Vagina (tissue), 2 donors: ENCODE measurements around the gene ABCB8. TPM values are rescaled to one million over a fixed set of nuclear protein-coding genes. Genes with fewer than 3 reads are reported as not detected.

ENCODE experiments used
- DNase-seq, 2 donors: peaks; one replicate each; pipeline ENCODE4 v3.0.0-alpha.2; 2017; ENCODE audit errors: extremely low spot score in 2 of 2
- H3K27ac ChIP-seq: fragments of 200-600 bp; sonication (generic); one replicate; pipeline ENCODE4 v1.5.1; 2019
- H3K27me3 ChIP-seq: fragments of 200-600 bp; sonication (generic); one replicate; pipeline ENCODE4 v1.5.1; 2019
- H3K36me3 ChIP-seq, 2 donors: fragments of 200-600 bp; sonication (generic); one replicate each; pipeline ENCODE4 v1.5.1; 2017 to 2019
- H3K4me1 ChIP-seq: fragments of 200-600 bp; sonication (generic); one replicate; pipeline ENCODE4 v1.5.1; 2019
- H3K4me3 ChIP-seq, 2 donors: fragments of 200-600 bp; sonication (generic); 1 replicate in 1 of 2; 2 replicates in 1 of 2; pipeline ENCODE4 v1.5.1; 2016 to 2019
- H3K9me3 ChIP-seq: fragments of 200-600 bp; sonication (generic); one replicate; pipeline ENCODE4 v1.5.1; 2019
- POLR2A ChIP-seq, 2 donors: fragments of 450-650 bp; IDR thresholded peaks; one replicate each; pipeline ENCODE4 v1.6.1; 2017; ENCODE audit warnings: antibody characterized with exemption in 2 of 2, mild to moderate bottlenecking in 2 of 2, moderate library complexity in 2 of 2
- POLR2AphosphoS5 ChIP-seq, 2 donors: sonication (generic); formaldehyde crosslinking; IDR thresholded peaks; one replicate each; pipeline ENCODE4 v1.9.0; 2017; ENCODE audit warnings: antibody characterized with exemption in 2 of 2, mild to moderate bottlenecking in 2 of 2, low read depth in 1 of 2; ENCODE audit not compliant: insufficient read depth in 1 of 2
- intact Hi-C: fragments of 100-400 bp; cut with DNase I; formaldehyde crosslinking; loops from one replicate; pipeline ENCODE4 v1.15.1; 2023
- total RNA-seq: library from RNA; depleted of rRNA; stranded (reverse); fragments of >200 nt; gene quantifications from one replicate; pipeline ENCODE4 v1.2.3, GENCODE V29; 2016
- TF ChIP-seq, protein P1 (sequence below), 3 experiments: fragments of 450-650 bp in 2 of 3; fragments of 200-600 bp in 1 of 3; sonication (generic) in 1 of 3; IDR thresholded peaks; one replicate each; pipeline ENCODE4 v1.5.1; 2017 to 2019; ENCODE audit warnings: antibody characterized with exemption in 3 of 3, mild to moderate bottlenecking in 2 of 3, moderate library complexity in 2 of 3

Gene ABCB8
- total RNA-seq, 1 donor from 2014 or later = 38.3 TPM

- H3K4me3 ChIP-seq = no peak overlapping the region
- intact Hi-C loops = no loop called here
- no peak overlapping the region for H3K27ac ChIP-seq
- no peaks in the 10 kb centered on the region for H3K27me3 ChIP-seq
- H3K36me3 ChIP-seq = peaks cover 0 to 96% of the 10 kb centered on the region in 2 donors
- no peak for DNase-seq
- no peak for TF ChIP-seq POLR2A (IDR thresholded peaks at IDR 0.05)
- no peak for TF ChIP-seq POLR2AphosphoS5 (IDR thresholded peaks at IDR 0.05; ENCODE audit: insufficient read depth in 1 of 2, low read depth in 1 of 2)
- TF ChIP-seq, protein P1, sequence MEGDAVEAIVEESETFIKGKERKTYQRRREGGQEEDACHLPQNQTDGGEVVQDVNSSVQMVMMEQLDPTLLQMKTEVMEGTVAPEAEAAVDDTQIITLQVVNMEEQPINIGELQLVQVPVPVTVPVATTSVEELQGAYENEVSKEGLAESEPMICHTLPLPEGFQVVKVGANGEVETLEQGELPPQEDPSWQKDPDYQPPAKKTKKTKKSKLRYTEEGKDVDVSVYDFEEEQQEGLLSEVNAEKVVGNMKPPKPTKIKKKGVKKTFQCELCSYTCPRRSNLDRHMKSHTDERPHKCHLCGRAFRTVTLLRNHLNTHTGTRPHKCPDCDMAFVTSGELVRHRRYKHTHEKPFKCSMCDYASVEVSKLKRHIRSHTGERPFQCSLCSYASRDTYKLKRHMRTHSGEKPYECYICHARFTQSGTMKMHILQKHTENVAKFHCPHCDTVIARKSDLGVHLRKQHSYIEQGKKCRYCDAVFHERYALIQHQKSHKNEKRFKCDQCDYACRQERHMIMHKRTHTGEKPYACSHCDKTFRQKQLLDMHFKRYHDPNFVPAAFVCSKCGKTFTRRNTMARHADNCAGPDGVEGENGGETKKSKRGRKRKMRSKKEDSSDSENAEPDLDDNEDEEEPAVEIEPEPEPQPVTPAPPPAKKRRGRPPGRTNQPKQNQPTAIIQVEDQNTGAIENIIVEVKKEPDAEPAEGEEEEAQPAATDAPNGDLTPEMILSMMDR (IDR thresholded peaks at IDR 0.05) = no peak
- no peaks in the 10 kb centered on the region for H3K4me1 ChIP-seq
- H3K9me3 ChIP-seq = no peaks in the 10 kb centered on the region
These were observed 41.8 kb downstream of the ABCB8 start for GRCh38 chr7:151069841-151070573.

DNA sequence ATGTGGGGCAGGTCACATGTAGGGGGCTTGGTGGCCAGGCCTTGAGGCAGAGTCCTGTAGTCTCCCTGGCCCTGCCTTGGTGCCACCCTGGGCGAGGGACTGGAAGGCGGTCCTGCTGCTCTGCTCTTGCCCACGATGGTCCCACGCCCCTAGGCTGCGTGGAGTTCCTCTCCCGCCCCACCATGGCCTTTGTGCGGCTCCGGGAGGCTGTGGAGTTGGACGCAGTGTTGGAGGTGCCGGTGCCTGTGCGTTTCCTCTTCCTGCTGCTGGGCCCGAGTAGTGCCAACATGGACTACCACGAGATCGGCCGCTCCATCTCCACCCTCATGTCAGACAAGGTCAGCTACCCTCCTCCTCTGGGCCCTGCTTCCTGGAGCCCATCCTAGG, 42.3 kb downstream of the ABCB8 start:
- intact Hi-C loops = no loop called here
- no peak for TF ChIP-seq POLR2A (IDR thresholded peaks at IDR 0.05)
- TF ChIP-seq POLR2AphosphoS5 (IDR thresholded peaks at IDR 0.05; ENCODE audit: insufficient read depth in 1 of 2, low read depth in 1 of 2) = no peak
- TF ChIP-seq, protein P1 (IDR thresholded peaks at IDR 0.05) = no peak
- no peaks in the 10 kb centered on the region for H3K9me3 ChIP-seq
- no peak overlapping the region for H3K4me3 ChIP-seq
- DNase-seq = no peak
- H3K4me1 ChIP-seq = no peaks in the 10 kb centered on the region
- H3K27me3 ChIP-seq = no peaks in the 10 kb centered on the region
- no peak overlapping the region for H3K27ac ChIP-seq
- peaks cover 0 to 96% of the 10 kb centered on the region in 2 donors for H3K36me3 ChIP-seq

- DNase-seq = no peak
- Histone ChIP-seq H3K9me3 (no peaks in the 10 kb centered on the region), H3K4me3 (no peak overlapping the region), H3K36me3 (peaks cover 0 to 96% of the 10 kb centered on the region in 2 donors), H3K4me1 (no peaks in the 10 kb centered on the region), H3K27ac (no peak overlapping the region), H3K27me3 (no peaks in the 10 kb centered on the region)
- no peak for TF ChIP-seq POLR2A (IDR thresholded peaks at IDR 0.05)
- no peak for TF ChIP-seq POLR2AphosphoS5 (IDR thresholded peaks at IDR 0.05; ENCODE audit: insufficient read depth in 1 of 2, low read depth in 1 of 2)
- TF ChIP-seq, protein P1 (IDR thresholded peaks at IDR 0.05) = no peak
- intact Hi-C loops = no loop called here
These were observed 43.0 kb downstream of the ABCB8 start for GRCh38 chr7:151071032-151071866.

GRCh38 chr7:151073990-151074389, 45.7 kb downstream of the ABCB8 start:
- Histone ChIP-seq H3K9me3 (no peaks in the 10 kb centered on the region), H3K27me3 (no peaks in the 10 kb centered on the region), H3K4me1 (peaks cover 17% of the 10 kb centered on the region), H3K36me3 (peaks cover 0 to 73% of the 10 kb centered on the region in 2 donors), H3K27ac (no peak overlapping the region), H3K4me3 (no peak overlapping the region)
- intact Hi-C loops = no loop called here
- no peak for TF ChIP-seq POLR2A (IDR thresholded peaks at IDR 0.05)
- TF ChIP-seq, protein P1 (IDR thresholded peaks at IDR 0.05) = no peak
- no peak for TF ChIP-seq POLR2AphosphoS5 (IDR thresholded peaks at IDR 0.05; ENCODE audit: insufficient read depth in 1 of 2, low read depth in 1 of 2)
- no peak for DNase-seq
